ENCODE data around the gene ATP11B.

DNA sequence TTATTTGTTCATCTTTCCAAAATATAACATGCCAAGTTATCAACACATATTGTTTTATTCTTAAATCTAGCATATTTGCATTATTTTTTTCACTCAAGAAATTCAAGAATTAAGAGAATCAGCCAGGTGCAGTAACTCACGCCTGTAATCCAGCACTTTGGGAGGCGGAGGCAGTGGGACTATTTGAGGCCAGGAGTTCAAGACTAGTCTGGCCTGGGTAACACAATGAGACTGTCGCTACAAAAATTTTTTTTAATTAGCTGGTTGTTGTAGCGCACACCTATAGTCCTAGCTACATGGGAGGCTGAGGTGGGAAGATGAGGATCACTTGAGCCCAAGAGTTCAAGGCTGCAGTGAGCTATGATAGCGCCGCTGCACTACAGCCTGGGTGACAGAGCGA is 176.5 kb downstream of the ATP11B start:
- TF ChIP-seq PPARA (CRISPR knock-in tag; IDR thresholded peaks at IDR 0.05; ENCODE audit: borderline replicate concordance) (no peak), RARB (CRISPR knock-in tag; IDR thresholded peaks at IDR 0.05) (no peak), ARNTL (CRISPR knock-in tag; IDR thresholded peaks at IDR 0.05; ENCODE audit: borderline replicate concordance, low read depth) (no peak), ZC3H10 (CRISPR knock-in tag; IDR thresholded peaks at IDR 0.05) (no peak), ZFP30 (CRISPR knock-in tag; IDR thresholded peaks at IDR 0.05) (no peak), ESRRG (CRISPR knock-in tag; IDR thresholded peaks at IDR 0.05) (no peak), ZNF70 (CRISPR knock-in tag; IDR thresholded peaks at IDR 0.05) (no peak), TCF4 (CRISPR knock-in tag; IDR thresholded peaks at IDR 0.05; ENCODE audit: borderline replicate concordance) (no peak)
- TF ChIP-seq, protein P1, sequence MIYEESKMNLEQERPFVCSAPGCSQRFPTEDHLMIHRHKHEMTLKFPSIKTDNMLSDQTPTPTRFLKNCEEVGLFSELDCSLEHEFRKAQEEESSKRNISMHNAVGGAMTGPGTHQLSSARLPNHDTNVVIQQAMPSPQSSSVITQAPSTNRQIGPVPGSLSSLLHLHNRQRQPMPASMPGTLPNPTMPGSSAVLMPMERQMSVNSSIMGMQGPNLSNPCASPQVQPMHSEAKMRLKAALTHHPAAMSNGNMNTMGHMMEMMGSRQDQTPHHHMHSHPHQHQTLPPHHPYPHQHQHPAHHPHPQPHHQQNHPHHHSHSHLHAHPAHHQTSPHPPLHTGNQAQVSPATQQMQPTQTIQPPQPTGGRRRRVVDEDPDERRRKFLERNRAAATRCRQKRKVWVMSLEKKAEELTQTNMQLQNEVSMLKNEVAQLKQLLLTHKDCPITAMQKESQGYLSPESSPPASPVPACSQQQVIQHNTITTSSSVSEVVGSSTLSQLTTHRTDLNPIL (CRISPR knock-in tag; IDR thresholded peaks at IDR 0.05; ENCODE audit: low read depth), result no peak
